HG03159 (cell line): ENCODE results near the gene FHIT.
"Not testable (repeated sequence)": the region's sequence is repeated elsewhere in the genome, so short reads cannot be mapped to it uniquely, and the experiment has no call there.

Experiments used
- ATAC-seq: cut with Tn5 transposase; IDR thresholded peaks from one replicate; pipeline ENCODE4 v1.9.1; 2021; ENCODE audit warnings: mild to moderate bottlenecking, moderate library complexity; ENCODE audit not compliant: unreplicated experiment

Gene FHIT

GRCh38 chr3:61008153-61008997, 242.9 kb downstream of the FHIT start:
- ATAC-seq, result no peak

DNA sequence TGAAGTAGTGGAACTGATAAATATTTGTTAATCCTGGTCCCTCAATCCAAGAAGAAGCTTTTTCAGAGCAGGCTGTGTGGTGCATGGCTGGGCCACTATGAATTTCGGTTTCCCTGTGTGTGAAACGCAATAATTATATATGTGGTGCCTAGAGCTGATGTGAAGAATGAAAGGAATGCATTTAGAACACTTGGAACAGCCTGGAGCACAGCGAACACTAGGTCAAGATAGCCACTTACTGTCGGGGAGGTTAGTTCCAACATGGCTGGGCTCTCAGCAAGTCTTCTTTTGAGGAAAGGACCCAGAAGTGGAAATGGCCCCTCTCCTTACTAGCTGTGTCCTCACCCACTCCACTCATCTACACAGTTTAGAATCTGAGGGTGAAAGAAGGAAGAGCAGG, 245.7 kb downstream of the FHIT start:
- ATAC-seq, result no peak

DNA sequence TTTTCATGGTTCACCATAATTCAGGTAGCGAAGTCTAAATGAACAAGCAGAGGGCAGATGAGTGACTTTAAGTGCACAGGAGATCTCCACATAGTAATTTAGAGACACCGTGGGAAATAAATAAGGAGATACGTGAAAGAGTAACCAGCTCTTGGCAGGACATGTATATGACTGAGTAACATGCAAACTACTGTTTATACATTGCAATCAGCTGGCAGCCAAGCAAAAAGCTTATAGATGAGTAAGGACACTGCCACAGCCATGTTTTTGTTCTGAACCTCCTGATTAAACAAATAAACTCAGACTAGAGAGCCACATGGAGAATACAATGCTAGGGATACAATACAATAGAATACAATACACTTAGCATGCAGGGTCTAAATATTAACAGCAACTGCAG, 252.4 kb downstream of the FHIT start:
- no peak for ATAC-seq

GRCh38 chr3:60992395-60992794, 258.9 kb downstream of the FHIT start:
- no peak for ATAC-seq

DNA sequence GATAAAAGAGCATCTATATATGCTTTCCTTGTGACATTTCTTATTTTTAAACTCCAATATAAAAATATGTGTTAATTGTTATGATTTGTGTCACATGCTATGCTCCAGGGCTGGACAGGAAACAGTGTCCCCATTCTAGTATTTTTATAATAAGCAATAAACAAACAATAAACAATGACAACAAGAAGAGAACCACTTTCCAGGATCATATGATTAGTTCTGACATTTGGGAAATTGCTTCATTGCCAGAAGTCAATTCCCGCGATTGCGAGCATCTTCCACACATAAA, 260.9 kb downstream of the FHIT start:
- no peak for ATAC-seq

GRCh38 chr3:60989626-60990441, 261.4 kb downstream of the FHIT start:
- no peak for ATAC-seq

DNA sequence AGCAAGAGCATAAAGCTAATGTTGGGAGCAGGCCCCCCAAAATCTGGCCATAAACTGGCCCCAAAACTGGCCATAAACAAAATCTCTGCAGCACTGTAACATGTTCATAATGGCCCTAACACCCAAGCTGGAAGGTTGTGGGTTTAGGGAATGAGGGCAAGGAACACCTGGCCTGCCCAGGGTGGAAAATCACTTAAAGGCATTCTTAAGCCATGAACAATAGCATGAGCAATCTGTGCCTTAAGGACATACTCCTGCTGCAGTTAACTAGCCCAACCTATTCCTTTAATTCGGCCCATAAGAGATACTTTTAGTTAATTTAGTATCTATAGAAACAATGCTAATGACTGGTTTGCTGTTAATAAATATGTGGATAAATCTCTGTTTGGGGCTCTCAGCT, 264.1 kb downstream of the FHIT start:
- not testable (repeated sequence) for ATAC-seq

GRCh38 chr3:60986552-60986951, 264.7 kb downstream of the FHIT start:
- no peak for ATAC-seq

GRCh38 chr3:60983906-60984305, 267.3 kb downstream of the FHIT start:
- no peak for ATAC-seq

GRCh38 chr3:60980342-60980692, 270.9 kb downstream of the FHIT start:
- no peak for ATAC-seq

DNA sequence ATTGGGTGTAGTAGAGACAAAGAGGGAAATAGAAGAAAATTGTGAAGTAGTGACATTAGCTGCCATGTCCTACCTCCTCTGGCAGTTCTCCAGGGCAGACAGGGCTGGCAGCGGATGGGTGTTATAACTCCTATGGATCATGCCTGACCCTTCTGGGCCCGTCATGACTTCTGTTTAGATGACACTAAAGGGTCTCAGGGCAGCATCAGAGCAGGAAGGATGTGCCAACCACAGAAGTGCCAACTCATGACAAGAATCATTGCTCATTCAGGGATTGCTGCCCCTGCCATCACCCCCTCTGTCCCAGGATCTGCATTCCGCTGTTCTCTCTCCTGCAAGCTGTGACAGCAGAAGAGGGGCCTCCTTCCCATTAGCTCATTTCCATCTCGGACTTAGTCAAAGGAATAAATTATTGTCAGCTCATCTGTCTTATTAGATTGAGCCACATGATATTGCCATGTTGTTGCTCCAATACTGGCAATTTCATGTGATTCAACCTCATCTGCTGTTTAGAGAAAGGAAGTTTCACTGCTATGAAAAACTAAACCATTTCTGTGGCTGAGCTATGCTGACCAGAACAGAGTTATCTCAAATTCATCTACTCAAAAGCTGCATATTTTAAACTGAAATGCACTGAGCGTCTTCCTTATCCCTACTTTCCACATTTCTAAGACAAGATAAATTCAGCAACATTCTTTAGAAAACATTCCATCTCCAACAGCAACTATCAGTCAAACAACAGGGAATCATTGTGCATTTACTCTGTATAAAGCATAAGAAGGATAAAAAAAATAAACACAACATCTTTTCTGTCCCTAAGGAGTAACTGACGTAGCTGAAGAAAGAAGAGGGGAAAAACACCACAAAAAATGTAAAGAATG, 271.6 kb downstream of the FHIT start:
- no peak for ATAC-seq

DNA sequence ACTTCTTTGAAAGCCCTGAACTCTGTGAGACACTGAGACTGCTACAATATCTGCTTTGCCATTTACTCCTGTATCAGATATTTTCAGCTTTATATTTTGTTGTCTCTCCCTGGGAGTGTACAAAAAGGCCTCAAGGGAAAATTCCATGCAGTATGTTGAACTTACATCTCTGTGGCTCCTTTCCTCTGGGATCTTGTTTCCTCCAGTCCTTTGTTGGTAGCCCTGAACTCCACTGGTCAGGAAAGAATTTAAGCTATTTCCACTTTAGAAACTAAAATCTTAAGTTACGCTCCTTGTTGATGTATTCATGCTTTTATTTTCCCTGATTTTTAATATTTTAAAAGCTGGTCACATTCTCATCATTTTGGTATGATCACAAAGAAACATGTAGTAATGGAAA, 277.9 kb downstream of the FHIT start:
- no peak for ATAC-seq

GRCh38 chr3:60972599-60972998, 278.7 kb downstream of the FHIT start:
- ATAC-seq, result no peak

DNA sequence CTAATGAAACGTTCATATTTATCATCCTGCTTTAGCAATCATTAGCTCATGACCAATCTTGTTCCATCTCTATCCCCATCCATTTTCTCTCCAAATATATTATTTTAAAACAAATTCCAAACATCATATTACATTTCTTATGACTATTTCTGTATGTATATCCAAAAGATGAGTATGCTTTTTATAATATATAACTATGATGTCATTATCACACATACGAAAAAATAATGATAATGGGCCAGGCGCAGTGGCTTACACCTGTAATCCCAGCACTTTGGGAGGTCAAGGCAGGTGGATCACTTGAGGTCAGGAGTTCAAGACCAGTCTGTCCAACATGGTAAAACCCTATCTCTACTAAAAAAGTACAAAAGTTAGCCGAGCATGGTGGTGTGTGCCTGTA, 280.4 kb downstream of the FHIT start:
- no peak for ATAC-seq

DNA sequence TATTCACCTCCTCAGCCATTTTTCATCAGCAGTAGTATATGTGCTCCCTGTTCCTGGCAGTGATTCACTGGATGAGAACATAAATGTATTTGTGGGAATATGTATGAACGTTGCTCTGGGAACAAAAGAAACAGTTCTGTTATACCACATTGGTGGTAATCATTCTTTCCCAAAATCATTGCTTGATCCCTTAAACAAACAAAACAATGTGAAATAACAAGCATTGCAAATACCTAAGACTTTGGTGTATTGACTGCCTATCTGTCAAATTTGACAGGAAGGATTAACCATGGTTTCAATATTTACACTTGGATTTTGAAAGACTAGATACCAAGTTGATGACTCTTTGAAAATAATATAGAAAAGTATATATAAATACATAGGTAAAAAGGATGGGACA, 284.1 kb downstream of the FHIT start:
- no peak for ATAC-seq

DNA sequence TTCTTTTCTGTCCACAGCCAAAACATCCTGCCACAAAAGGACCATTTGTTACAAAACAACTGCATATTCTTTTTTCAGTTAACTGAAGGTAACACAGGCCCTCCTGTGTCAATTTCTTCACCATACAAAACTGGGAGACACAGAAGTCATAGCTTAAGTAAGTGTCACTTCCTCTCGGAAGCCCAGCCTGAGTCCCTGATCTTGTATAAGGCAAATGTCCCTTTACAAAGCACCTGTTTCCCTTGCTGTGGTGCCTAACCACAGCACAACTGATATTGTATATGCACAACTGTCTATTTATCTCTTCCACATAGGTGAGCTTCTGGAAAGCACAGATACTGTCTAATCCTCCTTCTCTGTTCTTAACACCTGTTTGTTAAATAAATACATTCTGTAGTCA, 293.7 kb downstream of the FHIT start:
- no peak for ATAC-seq

GRCh38 chr3:60956729-60957128, 294.5 kb downstream of the FHIT start:
- no peak for ATAC-seq

DNA sequence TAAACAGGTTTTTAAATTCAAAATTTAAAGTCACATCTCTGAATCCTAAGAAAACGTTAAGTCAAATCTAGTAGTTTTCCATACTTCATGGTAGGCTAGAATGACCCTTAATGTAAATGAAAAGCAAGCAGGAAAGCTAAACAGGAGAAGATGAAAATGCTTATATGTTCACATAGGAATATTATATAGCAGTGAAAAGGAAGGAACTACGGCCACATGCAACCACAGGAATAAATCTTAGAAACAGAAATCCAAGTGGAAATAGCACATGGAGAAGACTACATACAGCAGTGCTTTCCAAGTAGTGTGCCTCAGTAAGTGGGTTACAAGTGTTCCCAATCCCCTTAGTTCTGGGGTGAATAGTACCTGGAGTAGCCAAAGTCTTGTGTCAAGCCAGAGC, 296.2 kb downstream of the FHIT start:
- no peak for ATAC-seq

- no peak for ATAC-seq
Measured at GRCh38 chr3:60954048-60954447, 297.2 kb downstream of the FHIT start.

- ATAC-seq, result no peak
Measured at GRCh38 chr3:60953351-60953750, 297.9 kb downstream of the FHIT start.

- no peak for ATAC-seq
Measured at GRCh38 chr3:60952055-60952454, 299.2 kb downstream of the FHIT start.

DNA sequence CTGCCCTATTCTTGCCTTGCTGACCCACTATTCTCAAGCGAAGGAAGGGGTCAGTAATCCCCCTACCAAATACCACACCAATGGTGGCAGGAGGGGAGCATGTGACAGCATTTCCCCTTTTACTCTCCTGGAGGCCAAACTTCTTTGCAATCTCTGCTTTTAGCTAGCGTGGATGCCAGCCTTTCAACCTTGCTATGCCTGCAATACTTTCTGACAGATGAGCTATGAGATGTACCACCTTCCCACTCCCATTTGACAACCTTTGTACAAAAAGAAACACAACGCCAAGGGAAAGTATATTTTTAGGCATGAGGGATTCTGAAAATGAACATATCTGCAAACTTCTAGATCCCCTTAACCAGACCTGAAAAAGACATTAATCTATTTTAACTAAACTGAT, 302.1 kb downstream of the FHIT start:
- no peak for ATAC-seq
